ENCODE data around the gene PLAC8.
"Not testable (repeated sequence)": the region's sequence is repeated elsewhere in the genome, so short reads cannot be mapped to it uniquely, and the experiment has no call there.

The PLAC8 gene

GRCh38 chr4:83065266-83065665, 49.3 kb downstream of the PLAC8 start:
- DNase-seq: no peak

- no peak for DNase-seq
Observed at GRCh38 chr4:83062739-83063138, 51.8 kb downstream of the PLAC8 start.

GRCh38 chr4:83054928-83055327, 59.6 kb downstream of the PLAC8 start:
- DNase-seq: no peak

- DNase-seq: not testable (repeated sequence)
Observed at GRCh38 chr4:83048781-83049180, 65.7 kb downstream of the PLAC8 start.

- DNase-seq: no peak
Observed at GRCh38 chr4:83046693-83047473, 67.6 kb downstream of the PLAC8 start.

- DNase-seq: no peak
Observed at GRCh38 chr4:83043801-83044407, 70.6 kb downstream of the PLAC8 start.

- DNase-seq: not testable (repeated sequence)
Observed at GRCh38 chr4:83043157-83043556, 71.4 kb downstream of the PLAC8 start.

GRCh38 chr4:83040269-83040668, 74.3 kb downstream of the PLAC8 start:
- no peak for DNase-seq

Measured in hippocampal formation (tissue), 2 donors.